KOPT-K1 (cell line): ENCODE data around the gene SULT1C2.
"Not testable (repeated sequence)": the region's sequence is repeated elsewhere in the genome, so short reads cannot be mapped to it uniquely, and the experiment has no call there.

Experiments
- H3K27ac ChIP-seq: fragments of 200-600 bp; sonication (generic); 2 replicates; pipeline ENCODE4 v1.5.1; 2016; ENCODE audit warnings: antibody characterized with exemption, mild to moderate bottlenecking, low read depth, low read length; ENCODE audit not compliant: poor library complexity, severe bottlenecking
- H3K36me3 ChIP-seq: fragments of 200-600 bp; sonication (generic); 2 replicates; pipeline ENCODE4 v1.5.1; 2017; ENCODE audit warnings: antibody characterized with exemption, mild to moderate bottlenecking, low read length, moderate library complexity; ENCODE audit not compliant: insufficient read depth
- H3K9me3 ChIP-seq: fragments of 200-600 bp; sonication (generic); 2 replicates; pipeline ENCODE4 v1.5.1; 2017; ENCODE audit warnings: antibody characterized with exemption, low read length, mild to moderate bottlenecking; ENCODE audit not compliant: insufficient read depth, poor library complexity, severe bottlenecking

Gene SULT1C2

GRCh38 chr2:108271691-108272253 is 16.9 kb upstream of the SULT1C2 start:
- H3K27ac ChIP-seq: no peak overlapping the region
- no peaks in the 10 kb centered on the region for H3K36me3 ChIP-seq
- H3K9me3 ChIP-seq: no peaks in the 10 kb centered on the region

GRCh38 chr2:108278631-108279030 is 10.1 kb upstream of the SULT1C2 start:
- no peaks in the 10 kb centered on the region for H3K9me3 ChIP-seq
- no peaks in the 10 kb centered on the region for H3K36me3 ChIP-seq
- no peak overlapping the region for H3K27ac ChIP-seq

- no peaks in the 10 kb centered on the region for H3K9me3 ChIP-seq
- no peak overlapping the region for H3K27ac ChIP-seq
- H3K36me3 ChIP-seq: no peaks in the 10 kb centered on the region
Measured at GRCh38 chr2:108279468-108279867, 9.2 kb upstream of the SULT1C2 start.

- Histone ChIP-seq H3K9me3 (no peaks in the 10 kb centered on the region), H3K36me3 (no peaks in the 10 kb centered on the region), H3K27ac (no peak overlapping the region)
Measured at GRCh38 chr2:108280466-108280865, 8.2 kb upstream of the SULT1C2 start.

GRCh38 chr2:108284566-108284965 is 4.1 kb upstream of the SULT1C2 start:
- H3K9me3 ChIP-seq, H3K27ac ChIP-seq, H3K36me3 ChIP-seq: not testable (repeated sequence)

GRCh38 chr2:108285616-108286015 is 3.1 kb upstream of the SULT1C2 start:
- Histone ChIP-seq H3K36me3 (no peaks in the 10 kb centered on the region), H3K27ac (no peak overlapping the region), H3K9me3 (no peaks in the 10 kb centered on the region)

GRCh38 chr2:108287169-108287568 is 1.5 kb upstream of the SULT1C2 start:
- H3K9me3 ChIP-seq: no peaks in the 10 kb centered on the region
- H3K36me3 ChIP-seq: no peaks in the 10 kb centered on the region
- no peak overlapping the region for H3K27ac ChIP-seq

GRCh38 chr2:108293850-108294249 is 5.2 kb downstream of the SULT1C2 start:
- Histone ChIP-seq H3K9me3 (no peaks in the 10 kb centered on the region), H3K27ac (no peak overlapping the region), H3K36me3 (no peaks in the 10 kb centered on the region)

- Histone ChIP-seq H3K27ac (no peak overlapping the region), H3K9me3 (no peaks in the 10 kb centered on the region)
Measured at GRCh38 chr2:108297436-108298141, 8.9 kb downstream of the SULT1C2 start.

GRCh38 chr2:108301558-108301957 is 12.9 kb downstream of the SULT1C2 start:
- no peak overlapping the region for H3K27ac ChIP-seq

More at GRCh38 chr2:108297436-108298141, 8.9 kb downstream of the SULT1C2 start:
- no peaks in the 10 kb centered on the region for H3K36me3 ChIP-seq

GRCh38 chr2:108304975-108305374 is 16.3 kb downstream of the SULT1C2 start:
- H3K9me3 ChIP-seq: no peaks in the 10 kb centered on the region
- no peak overlapping the region for H3K27ac ChIP-seq
- no peaks in the 10 kb centered on the region for H3K36me3 ChIP-seq

More at GRCh38 chr2:108301558-108301957, 12.9 kb downstream of the SULT1C2 start:
- H3K9me3 ChIP-seq: no peaks in the 10 kb centered on the region
- H3K36me3 ChIP-seq: no peaks in the 10 kb centered on the region

GRCh38 chr2:108305901-108306300 is 17.2 kb downstream of the SULT1C2 start:
- Histone ChIP-seq H3K36me3 (no peaks in the 10 kb centered on the region), H3K27ac (no peak overlapping the region), H3K9me3 (no peaks in the 10 kb centered on the region)

- Histone ChIP-seq H3K27ac (no peak overlapping the region), H3K9me3 (no peaks in the 10 kb centered on the region), H3K36me3 (no peaks in the 10 kb centered on the region)
Measured at GRCh38 chr2:108309903-108310302, 21.2 kb downstream of the SULT1C2 start.

GRCh38 chr2:108314586-108315296 is 26.0 kb downstream of the SULT1C2 start:
- Histone ChIP-seq H3K36me3 (no peaks in the 10 kb centered on the region), H3K27ac (no peak overlapping the region)

GRCh38 chr2:108315444-108315934 is 26.8 kb downstream of the SULT1C2 start:
- Histone ChIP-seq H3K27ac (no peak overlapping the region), H3K9me3 (no peaks in the 10 kb centered on the region), H3K36me3 (no peaks in the 10 kb centered on the region)

More at GRCh38 chr2:108314586-108315296, 26.0 kb downstream of the SULT1C2 start:
- no peaks in the 10 kb centered on the region for H3K9me3 ChIP-seq
